Measurements from ENCODE around the gene RTN4RL2.
A peak's percentile ranks its signal among the peaks of the same experiment; 100 is the strongest.

Gene RTN4RL2

DNA sequence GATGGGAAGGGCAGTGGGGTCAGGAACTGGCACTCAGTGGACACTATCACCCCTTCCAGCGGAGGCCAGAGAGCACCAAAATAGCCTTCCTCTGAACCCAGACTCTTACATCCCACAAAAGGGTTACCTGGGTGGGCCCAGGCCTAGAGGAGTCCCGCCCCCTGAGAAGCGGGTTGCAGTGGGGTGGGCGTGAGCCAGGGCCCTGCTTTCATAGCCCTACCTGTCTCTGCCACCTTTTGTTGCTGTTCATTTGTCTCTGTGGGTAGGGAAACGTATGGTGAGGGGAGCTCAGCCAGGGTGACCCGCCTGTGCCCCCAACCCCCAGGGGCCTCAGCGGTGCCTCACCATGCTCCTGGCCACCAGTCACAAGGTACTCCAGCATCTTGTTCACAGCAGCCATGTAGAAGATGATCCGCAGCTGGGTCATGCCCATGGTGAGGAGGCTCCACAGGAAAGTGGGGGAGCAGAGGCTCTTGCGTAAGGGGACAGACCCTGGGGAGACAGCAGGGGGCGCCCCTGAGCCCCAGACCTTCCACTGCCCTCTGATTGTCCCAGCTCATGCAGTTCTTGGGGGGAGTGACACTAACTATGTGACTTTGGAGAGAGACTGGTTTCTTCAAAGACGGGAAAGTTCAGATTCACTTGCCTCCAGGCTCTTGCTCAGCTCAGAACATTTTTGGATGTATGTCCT, 31.2 kb downstream of the RTN4RL2 start:
- Histone ChIP-seq H3K4me1 (ENCODE audit: control insufficient read depth, insufficient read depth, low read length) (no peaks in the 10 kb centered on the region), H3K27me3 (ENCODE audit: control insufficient read depth in 1 of 2, insufficient read depth in 2 of 2, low read length in 2 of 2) (no peaks in the 10 kb centered on the region), H3K27ac (ENCODE audit: low read length) (no peak overlapping the region), H3K9me3 (ENCODE audit: control insufficient read depth in 2 of 2, low read length in 2 of 2) (no peaks in the 10 kb centered on the region), H3K9ac (ENCODE audit: low read length in 2 of 2) (no peak overlapping the region), H3K36me3 (ENCODE audit: control insufficient read depth in 2 of 2, insufficient read depth in 2 of 2, low read length in 2 of 2) (peaks cover 43 to 52% of the 10 kb centered on the region in 2 donors), H3K4me3 (ENCODE audit: low read length in 2 of 2) (no peak overlapping the region)

DNA sequence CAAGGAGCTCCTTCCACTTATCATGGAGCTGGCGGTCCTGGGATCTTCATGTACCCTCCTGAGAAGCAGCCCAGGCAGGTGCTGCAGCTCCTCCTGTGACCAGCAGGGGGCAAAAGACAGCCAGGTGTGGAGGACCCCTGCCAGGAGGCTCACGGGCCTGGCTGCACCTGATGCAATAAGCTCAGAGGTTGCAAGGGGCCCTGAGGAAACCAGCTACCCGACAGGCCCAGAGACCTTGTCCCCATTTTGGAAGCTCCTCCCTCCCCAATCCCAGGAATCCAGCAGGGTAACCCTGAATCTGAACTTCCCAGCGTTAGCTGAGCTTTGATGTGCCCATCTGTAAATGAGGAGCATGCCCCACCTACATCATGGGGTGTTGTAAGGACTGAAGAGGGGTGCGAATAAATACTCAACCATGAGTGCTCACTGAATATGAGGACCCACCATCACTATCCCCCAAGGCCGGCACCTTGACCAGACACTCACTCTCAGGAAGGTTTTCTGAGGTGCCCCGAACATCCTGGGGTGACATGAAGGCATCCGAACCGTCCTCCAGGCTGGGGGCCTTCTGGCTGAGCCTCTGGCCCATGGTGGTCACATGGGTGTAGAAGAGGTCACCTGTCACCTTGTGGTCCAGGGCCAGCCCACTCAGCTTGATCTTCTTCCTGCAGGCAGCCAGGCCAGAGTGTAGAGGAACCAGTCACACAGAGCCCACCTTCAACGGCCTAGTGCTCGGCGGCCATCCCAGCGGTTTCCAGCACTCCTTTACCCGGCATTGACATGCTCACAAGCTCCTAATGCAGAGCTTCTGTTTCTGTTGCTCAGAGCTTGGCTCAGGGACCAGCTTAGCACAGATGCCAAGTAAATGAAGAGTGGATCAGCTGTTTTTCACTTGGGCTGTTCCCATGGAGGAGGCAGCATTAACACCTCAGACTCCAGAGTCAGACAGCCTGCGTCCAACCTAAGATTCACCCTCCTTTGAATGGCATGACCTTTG, 33.5 kb downstream of the RTN4RL2 start:
- Histone ChIP-seq H3K4me1 (ENCODE audit: control insufficient read depth, insufficient read depth, low read length) (peaks cover 5% of the 10 kb centered on the region), H3K9ac (ENCODE audit: low read length in 2 of 2) (no peak overlapping the region), H3K27ac (ENCODE audit: low read length) (no peak overlapping the region), H3K9me3 (ENCODE audit: control insufficient read depth in 2 of 2, low read length in 2 of 2) (no peaks in the 10 kb centered on the region), H3K27me3 (ENCODE audit: control insufficient read depth in 1 of 2, insufficient read depth in 2 of 2, low read length in 2 of 2) (no peaks in the 10 kb centered on the region), H3K36me3 (ENCODE audit: control insufficient read depth in 2 of 2, insufficient read depth in 2 of 2, low read length in 2 of 2) (peaks cover 29 to 34% of the 10 kb centered on the region in 2 donors), H3K4me3 (ENCODE audit: low read length in 2 of 2) (no peak overlapping the region)

DNA sequence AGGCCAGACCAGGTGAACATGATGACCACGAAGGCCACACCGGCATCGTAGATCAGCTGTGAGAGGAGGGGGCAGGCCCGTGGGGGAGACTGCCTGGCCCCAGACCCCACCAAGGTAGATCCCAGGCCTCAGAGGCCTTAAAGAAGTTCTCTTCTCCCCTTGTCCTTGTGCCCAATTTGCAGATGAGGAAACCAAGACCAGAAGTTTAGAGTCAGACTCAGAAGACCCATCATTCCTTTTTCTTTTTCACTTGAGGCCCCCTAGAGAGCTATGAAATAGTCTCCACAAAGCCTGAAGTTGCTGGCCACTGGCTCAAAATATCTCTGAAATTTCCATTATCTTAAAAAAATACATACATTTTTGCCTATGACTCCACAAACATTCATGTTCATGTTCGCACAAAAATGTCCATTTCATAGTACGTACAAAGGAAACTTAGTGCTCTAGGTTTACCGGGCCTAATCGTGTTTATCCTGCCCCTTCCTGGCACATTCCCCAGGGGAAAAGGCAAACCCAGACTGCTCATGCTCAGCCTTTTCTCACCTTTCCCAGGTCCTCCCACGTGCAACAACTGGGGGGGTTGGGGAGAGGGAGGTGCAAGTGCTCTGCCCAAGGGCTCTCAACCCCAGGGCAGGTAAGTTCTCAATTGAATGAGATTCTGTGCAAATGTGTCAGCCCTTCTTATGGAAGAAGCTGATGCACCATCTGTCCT, 35.9 kb downstream of the RTN4RL2 start:
- no peak overlapping the region for H3K9ac ChIP-seq (ENCODE audit: low read length in 2 of 2)
- H3K4me3 ChIP-seq (ENCODE audit: low read length in 2 of 2) = no peak overlapping the region
- peaks cover 9 to 11% of the 10 kb centered on the region in 2 donors for H3K36me3 ChIP-seq (ENCODE audit: control insufficient read depth in 2 of 2, insufficient read depth in 2 of 2, low read length in 2 of 2)
- H3K27ac ChIP-seq (ENCODE audit: low read length) = no peak overlapping the region
- no peaks in the 10 kb centered on the region for H3K27me3 ChIP-seq (ENCODE audit: control insufficient read depth in 1 of 2, insufficient read depth in 2 of 2, low read length in 2 of 2)
- no peaks in the 10 kb centered on the region for H3K9me3 ChIP-seq (ENCODE audit: control insufficient read depth in 2 of 2, low read length in 2 of 2)
- peaks cover 25% of the 10 kb centered on the region for H3K4me1 ChIP-seq (ENCODE audit: control insufficient read depth, insufficient read depth, low read length)

GRCh38 chr11:57497303-57498247, 37.2 kb downstream of the RTN4RL2 start:
- Histone ChIP-seq H3K27ac (ENCODE audit: low read length) (no peak overlapping the region), H3K9me3 (ENCODE audit: control insufficient read depth in 2 of 2, low read length in 2 of 2) (no peaks in the 10 kb centered on the region), H3K4me3 (ENCODE audit: low read length in 2 of 2) (no peak overlapping the region), H3K27me3 (ENCODE audit: control insufficient read depth in 1 of 2, insufficient read depth in 2 of 2, low read length in 2 of 2) (no peaks in the 10 kb centered on the region), H3K4me1 (ENCODE audit: control insufficient read depth, insufficient read depth, low read length) (peaks cover 27% of the 10 kb centered on the region), H3K9ac (ENCODE audit: low read length in 2 of 2) (no peak overlapping the region), H3K36me3 (ENCODE audit: control insufficient read depth in 2 of 2, insufficient read depth in 2 of 2, low read length in 2 of 2) (peaks cover 8% of the 10 kb centered on the region in 2 donors)

GRCh38 chr11:57498540-57498939, 38.2 kb downstream of the RTN4RL2 start:
- Histone ChIP-seq H3K4me1 (ENCODE audit: control insufficient read depth, insufficient read depth, low read length) (peaks cover 27% of the 10 kb centered on the region), H3K27ac (ENCODE audit: low read length) (no peak overlapping the region), H3K9ac (ENCODE audit: low read length in 2 of 2) (no peak overlapping the region), H3K9me3 (ENCODE audit: control insufficient read depth in 2 of 2, low read length in 2 of 2) (no peaks in the 10 kb centered on the region), H3K27me3 (ENCODE audit: control insufficient read depth in 1 of 2, insufficient read depth in 2 of 2, low read length in 2 of 2) (no peaks in the 10 kb centered on the region), H3K4me3 (ENCODE audit: low read length in 2 of 2) (no peak overlapping the region), H3K36me3 (ENCODE audit: control insufficient read depth in 2 of 2, insufficient read depth in 2 of 2, low read length in 2 of 2) (peaks cover 7 to 8% of the 10 kb centered on the region in 2 donors)

DNA sequence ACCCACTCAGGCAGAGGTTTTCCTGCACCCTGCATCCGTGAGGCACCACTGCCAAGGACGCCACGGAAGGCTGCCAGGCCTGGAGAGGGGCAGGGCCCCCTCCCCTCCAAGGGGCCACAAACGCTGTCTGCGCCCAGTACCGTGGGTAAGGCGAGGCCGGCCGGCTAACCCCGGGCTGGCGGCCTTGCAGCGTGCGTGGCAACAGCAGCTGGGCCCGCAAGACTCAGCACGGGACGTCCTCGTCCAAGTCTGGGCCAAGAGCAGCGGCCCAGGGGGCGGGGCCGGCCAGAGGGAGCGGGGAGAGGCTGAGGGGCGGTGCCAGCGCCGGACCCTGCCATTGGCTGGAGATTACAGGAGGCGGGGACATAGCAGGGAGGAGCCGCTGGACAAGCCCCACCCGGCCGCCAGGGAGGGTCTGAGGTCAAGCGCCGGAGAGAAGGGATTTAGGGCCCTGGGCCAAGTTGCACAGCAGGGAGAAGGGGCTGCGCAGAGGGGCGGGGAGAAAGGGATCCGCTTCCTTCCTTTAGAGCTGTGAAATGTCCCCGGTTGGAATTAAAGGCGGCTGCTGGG, 39.2 kb downstream of the RTN4RL2 start:
- peaks cover 27% of the 10 kb centered on the region for H3K4me1 ChIP-seq (ENCODE audit: control insufficient read depth, insufficient read depth, low read length)
- peak overlapping the region; percentile 69 for H3K27ac ChIP-seq (ENCODE audit: low read length)
- H3K4me3 ChIP-seq (ENCODE audit: low read length in 2 of 2) = peak overlapping the region; percentile 15 to 72
- H3K9me3 ChIP-seq (ENCODE audit: control insufficient read depth in 2 of 2, low read length in 2 of 2) = no peaks in the 10 kb centered on the region
- H3K36me3 ChIP-seq (ENCODE audit: control insufficient read depth in 2 of 2, insufficient read depth in 2 of 2, low read length in 2 of 2) = peaks cover 5 to 7% of the 10 kb centered on the region in 2 donors
- peak overlapping the region; percentile 47 to 71 for H3K9ac ChIP-seq (ENCODE audit: low read length in 2 of 2)
- no peaks in the 10 kb centered on the region for H3K27me3 ChIP-seq (ENCODE audit: control insufficient read depth in 1 of 2, insufficient read depth in 2 of 2, low read length in 2 of 2)

- Histone ChIP-seq H3K4me3 (ENCODE audit: low read length in 2 of 2) (peak overlapping the region; percentile 15 to 72), H3K4me1 (ENCODE audit: control insufficient read depth, insufficient read depth, low read length) (peaks cover 27% of the 10 kb centered on the region), H3K9ac (ENCODE audit: low read length in 2 of 2) (peak overlapping the region; percentile 5 to 71)
Measured at GRCh38 chr11:57499983-57500461, 39.7 kb downstream of the RTN4RL2 start.

GRCh38 chr11:57500515-57500914, 40.2 kb downstream of the RTN4RL2 start:
- Histone ChIP-seq H3K36me3 (ENCODE audit: control insufficient read depth in 2 of 2, insufficient read depth in 2 of 2, low read length in 2 of 2) (peaks cover 7 to 12% of the 10 kb centered on the region in 2 donors), H3K27me3 (ENCODE audit: control insufficient read depth in 1 of 2, insufficient read depth in 2 of 2, low read length in 2 of 2) (no peaks in the 10 kb centered on the region), H3K4me1 (ENCODE audit: control insufficient read depth, insufficient read depth, low read length) (peaks cover 27% of the 10 kb centered on the region), H3K4me3 (ENCODE audit: low read length in 2 of 2) (no peak overlapping the region), H3K9ac (ENCODE audit: low read length in 2 of 2) (no peak overlapping the region), H3K27ac (ENCODE audit: low read length) (peak overlapping the region; percentile 69), H3K9me3 (ENCODE audit: control insufficient read depth in 2 of 2, low read length in 2 of 2) (no peaks in the 10 kb centered on the region)

More at GRCh38 chr11:57499983-57500461, 39.7 kb downstream of the RTN4RL2 start:
- Histone ChIP-seq H3K27ac (ENCODE audit: low read length) (peak overlapping the region; percentile 69), H3K9me3 (ENCODE audit: control insufficient read depth in 2 of 2, low read length in 2 of 2) (no peaks in the 10 kb centered on the region), H3K36me3 (ENCODE audit: control insufficient read depth in 2 of 2, insufficient read depth in 2 of 2, low read length in 2 of 2) (peaks cover 7 to 11% of the 10 kb centered on the region in 2 donors), H3K27me3 (ENCODE audit: control insufficient read depth in 1 of 2, insufficient read depth in 2 of 2, low read length in 2 of 2) (no peaks in the 10 kb centered on the region)

DNA sequence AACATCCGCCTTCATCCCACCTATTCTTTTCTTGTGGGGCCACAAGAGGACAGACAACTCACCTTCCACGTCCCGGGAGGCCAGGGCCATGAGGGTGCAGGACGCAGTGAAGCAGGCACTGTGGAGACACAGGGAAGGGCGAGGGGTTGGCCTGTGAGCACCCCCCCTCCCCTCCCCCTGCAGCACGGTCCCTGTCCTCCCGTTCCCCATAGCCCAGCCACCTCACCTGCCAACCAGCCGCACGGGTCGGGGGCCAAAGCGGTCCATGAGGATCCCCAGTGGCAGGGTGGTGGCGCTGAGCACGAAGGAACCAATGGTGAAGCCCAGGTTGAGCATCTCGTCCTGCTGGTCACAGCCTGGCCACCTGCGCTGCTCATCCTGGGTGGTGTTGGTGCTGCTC, 40.6 kb downstream of the RTN4RL2 start:
- Histone ChIP-seq H3K4me1 (ENCODE audit: control insufficient read depth, insufficient read depth, low read length) (peaks cover 27% of the 10 kb centered on the region), H3K27me3 (ENCODE audit: control insufficient read depth in 1 of 2, insufficient read depth in 2 of 2, low read length in 2 of 2) (no peaks in the 10 kb centered on the region), H3K27ac (ENCODE audit: low read length) (peak overlapping the region; percentile 69), H3K4me3 (ENCODE audit: low read length in 2 of 2) (no peak overlapping the region), H3K9me3 (ENCODE audit: control insufficient read depth in 2 of 2, low read length in 2 of 2) (no peaks in the 10 kb centered on the region), H3K9ac (ENCODE audit: low read length in 2 of 2) (no peak overlapping the region), H3K36me3 (ENCODE audit: control insufficient read depth in 2 of 2, insufficient read depth in 2 of 2, low read length in 2 of 2) (peaks cover 3 to 12% of the 10 kb centered on the region in 2 donors)
